Panc1 (cell line): ENCODE data around the gene FBXL14. TPM values are rescaled to one million over a fixed set of nuclear protein-coding genes. Genes with fewer than 3 reads are reported as not detected.

Experiments
- ATAC-seq: fragments of 200-7000 bp; cut with Tn5 transposase; 2 replicates; pipeline ENCODE4 v1.9.1; 2020; ENCODE audit warnings: mild to moderate bottlenecking, moderate library complexity
- BruUV-seq: library from RNA; stranded (reverse); fragments of 400-500 nt; replicated peaks from 2 replicates; lab custom pipeline; 2021; lab: Mats Ljungman, UMichigan
- CTCF ChIA-PET: fragments of 300-600 bp; sonication (Branson Sonifier 250); formaldehyde crosslinking; loops from one replicate; lab custom pipeline; 2022; ENCODE audit warnings: antibody characterized with exemption; lab: Charles Lee
- POLR2A ChIA-PET: fragments of 300-600 bp; sonication (Branson Sonifier 250); formaldehyde crosslinking; loops from one replicate; lab custom pipeline; 2022; ENCODE audit warnings: antibody characterized with exemption; lab: Charles Lee
- DNase-seq: peaks from one replicate; pipeline ENCODE4 v3.0.0-alpha.2; 2010; ENCODE audit warnings: low read depth, low spot score
- H3K27ac ChIP-seq: 2 replicates; pipeline ENCODE4 v1.5.1; 2011; ENCODE audit warnings: mild to moderate bottlenecking, low read length, inconsistent platforms
- H3K27me3 ChIP-seq: fragments of 200-500 bp; sonication (Bioruptor generic); 2 replicates; pipeline ENCODE4 v1.6.0; 2014; ENCODE audit warnings: low read length, inconsistent platforms; ENCODE audit not compliant: control insufficient read depth, insufficient read depth
- H3K36me3 ChIP-seq: fragments of 200-500 bp; sonication (Bioruptor generic); 2 replicates; pipeline ENCODE4 v1.5.1; 2014; ENCODE audit warnings: inconsistent platforms, mild to moderate bottlenecking, low read length, moderate library complexity; ENCODE audit not compliant: control insufficient read depth, insufficient read depth
- H3K4me1 ChIP-seq: 2 replicates; pipeline ENCODE4 v1.5.1; 2011; ENCODE audit warnings: inconsistent platforms, mild to moderate bottlenecking, low read length, moderate library complexity; ENCODE audit not compliant: control insufficient read depth, insufficient read depth
- H3K4me3 ChIP-seq, 2 experiments: 2 replicates each; pipeline ENCODE4 v1.5.1; 2011 to 2012; ENCODE audit warnings: low read depth in 2 of 2, low read length in 2 of 2, mild to moderate bottlenecking in 2 of 2, inconsistent platforms in 1 of 2, moderate library complexity in 1 of 2
- H3K9me3 ChIP-seq: fragments of 200-500 bp; sonication (Bioruptor generic); 2 replicates; pipeline ENCODE4 v1.5.1; 2014; ENCODE audit warnings: low read depth, mild to moderate bottlenecking, inconsistent platforms, low read length, moderate library complexity; ENCODE audit not compliant: control insufficient read depth, insufficient read depth
- POLR2AphosphoS5 ChIP-seq: IDR thresholded peaks from 2 replicates; pipeline ENCODE4 v1.6.1; 2012; ENCODE audit warnings: mild to moderate bottlenecking, low read depth, low read length, moderate library complexity
- SIN3A ChIP-seq: IDR thresholded peaks from 2 replicates; pipeline ENCODE4 v1.6.1; 2012; ENCODE audit warnings: low read depth, mild to moderate bottlenecking, low read length, moderate library complexity, borderline replicate concordance; ENCODE audit not compliant: insufficient read depth
- TCF7L2 ChIP-seq: IDR thresholded peaks from 2 replicates; pipeline ENCODE4 v1.6.1; 2011; ENCODE audit warnings: mild to moderate bottlenecking, low read depth, low read length, inconsistent platforms
- in situ Hi-C: cut with HindIII; loops from 2 replicates; pipeline ENCODE4 v1.10.0; 2016; ENCODE audit warnings: low sequenced_read_pairs, low pct_unique_long_range_greater_than_20kb
- intact Hi-C: fragments of 100-400 bp; cut with micrococcal nuclease; formaldehyde crosslinking; loops from one replicate; pipeline ENCODE4 v1.10.0; 2022; ENCODE audit not compliant: unreplicated experiment
- total RNA-seq: library from RNA; stranded (reverse); gene quantifications from one replicate; pipeline ENCODE4 v1.2.1, GENCODE V29; 2021; ENCODE audit not compliant: unreplicated experiment
- TF ChIP-seq, protein P1 (sequence below): fragments of 450-650 bp; IDR thresholded peaks from 2 replicates; pipeline ENCODE4 v1.5.1; 2017; ENCODE audit warnings: mild to moderate bottlenecking
- TF ChIP-seq, protein P2 (sequence below), 2 experiments: IDR thresholded peaks; 2 replicates each; pipeline ENCODE4 v1.6.1; 2011 to 2012; ENCODE audit warnings: low read depth in 2 of 2, control low read depth in 1 of 2, low read length in 1 of 2, mild to moderate bottlenecking in 1 of 2, moderate library complexity in 1 of 2; ENCODE audit not compliant: insufficient read depth in 1 of 2

The FBXL14 gene
- total RNA-seq, 1 experiment from 2014 or later = 15.1 TPM

GRCh38 chr12:1633459-1633858 is 39.1 kb upstream of the FBXL14 start:
- ChIA-PET POLR2A (no interaction called here), CTCF (no interaction called here)
- in situ Hi-C loops = no loop called here
- H3K9me3 ChIP-seq = no peaks in the 10 kb centered on the region
- intact Hi-C loops = no loop called here
- H3K36me3 ChIP-seq = no peaks in the 10 kb centered on the region
- H3K27ac ChIP-seq = no peak overlapping the region
- BruUV-seq = no TSS peak
- peaks cover 4% of the 10 kb centered on the region; the same call in 1 of the 2 replicates for H3K4me1 ChIP-seq
- TF ChIP-seq SIN3A (no peak), TCF7L2 (no peak), POLR2AphosphoS5 (no peak)
- TF ChIP-seq, protein P1, sequence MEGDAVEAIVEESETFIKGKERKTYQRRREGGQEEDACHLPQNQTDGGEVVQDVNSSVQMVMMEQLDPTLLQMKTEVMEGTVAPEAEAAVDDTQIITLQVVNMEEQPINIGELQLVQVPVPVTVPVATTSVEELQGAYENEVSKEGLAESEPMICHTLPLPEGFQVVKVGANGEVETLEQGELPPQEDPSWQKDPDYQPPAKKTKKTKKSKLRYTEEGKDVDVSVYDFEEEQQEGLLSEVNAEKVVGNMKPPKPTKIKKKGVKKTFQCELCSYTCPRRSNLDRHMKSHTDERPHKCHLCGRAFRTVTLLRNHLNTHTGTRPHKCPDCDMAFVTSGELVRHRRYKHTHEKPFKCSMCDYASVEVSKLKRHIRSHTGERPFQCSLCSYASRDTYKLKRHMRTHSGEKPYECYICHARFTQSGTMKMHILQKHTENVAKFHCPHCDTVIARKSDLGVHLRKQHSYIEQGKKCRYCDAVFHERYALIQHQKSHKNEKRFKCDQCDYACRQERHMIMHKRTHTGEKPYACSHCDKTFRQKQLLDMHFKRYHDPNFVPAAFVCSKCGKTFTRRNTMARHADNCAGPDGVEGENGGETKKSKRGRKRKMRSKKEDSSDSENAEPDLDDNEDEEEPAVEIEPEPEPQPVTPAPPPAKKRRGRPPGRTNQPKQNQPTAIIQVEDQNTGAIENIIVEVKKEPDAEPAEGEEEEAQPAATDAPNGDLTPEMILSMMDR = no peak
- TF ChIP-seq, protein P2, sequence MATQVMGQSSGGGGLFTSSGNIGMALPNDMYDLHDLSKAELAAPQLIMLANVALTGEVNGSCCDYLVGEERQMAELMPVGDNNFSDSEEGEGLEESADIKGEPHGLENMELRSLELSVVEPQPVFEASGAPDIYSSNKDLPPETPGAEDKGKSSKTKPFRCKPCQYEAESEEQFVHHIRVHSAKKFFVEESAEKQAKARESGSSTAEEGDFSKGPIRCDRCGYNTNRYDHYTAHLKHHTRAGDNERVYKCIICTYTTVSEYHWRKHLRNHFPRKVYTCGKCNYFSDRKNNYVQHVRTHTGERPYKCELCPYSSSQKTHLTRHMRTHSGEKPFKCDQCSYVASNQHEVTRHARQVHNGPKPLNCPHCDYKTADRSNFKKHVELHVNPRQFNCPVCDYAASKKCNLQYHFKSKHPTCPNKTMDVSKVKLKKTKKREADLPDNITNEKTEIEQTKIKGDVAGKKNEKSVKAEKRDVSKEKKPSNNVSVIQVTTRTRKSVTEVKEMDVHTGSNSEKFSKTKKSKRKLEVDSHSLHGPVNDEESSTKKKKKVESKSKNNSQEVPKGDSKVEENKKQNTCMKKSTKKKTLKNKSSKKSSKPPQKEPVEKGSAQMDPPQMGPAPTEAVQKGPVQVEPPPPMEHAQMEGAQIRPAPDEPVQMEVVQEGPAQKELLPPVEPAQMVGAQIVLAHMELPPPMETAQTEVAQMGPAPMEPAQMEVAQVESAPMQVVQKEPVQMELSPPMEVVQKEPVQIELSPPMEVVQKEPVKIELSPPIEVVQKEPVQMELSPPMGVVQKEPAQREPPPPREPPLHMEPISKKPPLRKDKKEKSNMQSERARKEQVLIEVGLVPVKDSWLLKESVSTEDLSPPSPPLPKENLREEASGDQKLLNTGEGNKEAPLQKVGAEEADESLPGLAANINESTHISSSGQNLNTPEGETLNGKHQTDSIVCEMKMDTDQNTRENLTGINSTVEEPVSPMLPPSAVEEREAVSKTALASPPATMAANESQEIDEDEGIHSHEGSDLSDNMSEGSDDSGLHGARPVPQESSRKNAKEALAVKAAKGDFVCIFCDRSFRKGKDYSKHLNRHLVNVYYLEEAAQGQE (IDR thresholded peaks at IDR 0.05; ENCODE audit: insufficient read depth in 1 of 2, low read depth in 2 of 2, low read length in 1 of 2) = no peak
- no peak overlapping the region for H3K4me3 ChIP-seq
- H3K27me3 ChIP-seq = no peaks in the 10 kb centered on the region
- ATAC-seq = no peak
- DNase-seq = no peak

DNA sequence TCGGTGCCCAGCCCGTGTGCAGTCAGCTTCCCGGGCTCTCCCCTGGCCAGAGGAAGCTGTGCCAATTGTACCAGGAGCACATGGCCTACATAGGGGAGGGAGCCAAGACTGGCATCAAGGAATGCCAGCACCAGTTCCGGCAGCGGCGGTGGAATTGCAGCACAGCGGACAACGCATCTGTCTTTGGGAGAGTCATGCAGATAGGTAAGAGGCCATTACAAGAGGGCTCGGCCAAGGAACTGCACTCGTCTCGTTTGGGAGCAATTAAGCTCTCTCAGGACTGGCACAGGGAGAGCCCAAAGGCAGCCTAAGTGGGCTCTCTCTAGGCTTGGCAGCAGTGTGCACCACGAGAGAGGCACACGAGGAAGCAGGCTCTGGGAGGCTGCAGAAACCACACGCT is 38.3 kb upstream of the FBXL14 start:
- no peaks in the 10 kb centered on the region for H3K9me3 ChIP-seq
- intact Hi-C loops (no loop called here), in situ Hi-C loops (no loop called here)
- ATAC-seq = no peak
- ChIA-PET CTCF (no interaction called here), POLR2A (no interaction called here)
- H3K4me1 ChIP-seq = peaks cover 4% of the 10 kb centered on the region; the same call in 1 of the 2 replicates
- no peak overlapping the region for H3K4me3 ChIP-seq
- TF ChIP-seq POLR2AphosphoS5 (no peak), TCF7L2 (no peak), SIN3A (no peak)
- TF ChIP-seq, protein P2 (IDR thresholded peaks at IDR 0.05; ENCODE audit: insufficient read depth in 1 of 2, low read depth in 2 of 2, low read length in 1 of 2) = no peak
- TF ChIP-seq, protein P1 = no peak
- H3K27ac ChIP-seq = no peak overlapping the region
- no peaks in the 10 kb centered on the region for H3K27me3 ChIP-seq
- no TSS peak for BruUV-seq
- H3K36me3 ChIP-seq = no peaks in the 10 kb centered on the region
- DNase-seq = no peak
